Thoracic aorta endothelial cell (primary cell): ENCODE data around the gene ZNF573. TPM values are rescaled to one million over a fixed set of nuclear protein-coding genes. Genes with fewer than 3 reads are reported as not detected.

Experiments
- small RNA-seq: library from RNA; depleted of rRNA; stranded (forward); fragments of <200 nt; gene quantifications from one replicate; pipeline ENCODE3, GENCODE V24; 2012
- total RNA-seq: library from RNA; depleted of rRNA; stranded (reverse); fragments of >200 nt; gene quantifications from 2 replicates; pipeline ENCODE4 v1.2.3, GENCODE V29; 2012

The ZNF573 gene
- total RNA-seq = 6.2 and 9.7 TPM in 2 replicates

DNA sequence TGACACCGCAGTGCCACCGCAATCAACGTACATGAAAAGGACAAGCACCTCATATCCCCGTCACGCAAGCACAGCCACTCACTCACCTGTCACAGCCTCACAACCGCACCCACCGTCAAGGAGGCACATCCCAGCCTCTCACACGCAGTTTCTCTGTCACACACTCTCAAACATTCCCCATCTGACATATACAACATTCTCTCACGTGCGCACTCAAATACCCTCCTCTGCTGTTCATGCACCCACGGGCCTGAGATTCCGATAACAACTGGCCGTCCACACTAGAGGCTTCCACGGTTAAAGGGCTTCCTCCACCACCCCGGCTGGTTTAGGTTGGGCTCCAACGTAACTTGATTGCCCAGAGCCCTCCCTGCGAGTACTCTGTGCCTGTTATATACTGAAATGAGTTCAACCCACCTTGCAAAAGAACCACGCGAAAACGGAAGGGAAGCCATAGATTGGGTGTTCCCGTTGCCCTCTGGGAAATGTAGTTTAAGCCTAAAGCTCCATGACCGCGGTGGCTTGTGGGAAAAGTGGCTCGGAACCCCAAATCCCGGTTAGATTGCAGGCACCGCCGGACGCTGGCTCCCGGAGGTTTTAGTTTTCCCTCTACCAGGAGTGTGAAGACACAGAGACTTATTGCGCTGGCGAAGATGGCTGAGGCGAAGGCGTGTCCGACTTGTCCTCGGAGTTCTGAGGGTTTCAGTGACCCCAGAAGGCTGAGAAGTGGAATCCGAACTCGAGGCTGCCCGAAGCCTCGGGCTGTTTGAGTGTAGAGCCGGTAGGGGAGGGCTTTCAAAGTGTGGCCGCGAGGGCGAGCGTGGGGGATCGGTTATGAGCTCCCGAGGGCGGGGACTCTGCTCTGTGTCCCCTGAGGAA lies at the start of gene ZNF573:
Gene ZNF573, minus strand, starts transcription at position 460 of the 879 bp plus-strand sequence. CDS start 5,857 bp downstream, outside the sequence.

DNA sequence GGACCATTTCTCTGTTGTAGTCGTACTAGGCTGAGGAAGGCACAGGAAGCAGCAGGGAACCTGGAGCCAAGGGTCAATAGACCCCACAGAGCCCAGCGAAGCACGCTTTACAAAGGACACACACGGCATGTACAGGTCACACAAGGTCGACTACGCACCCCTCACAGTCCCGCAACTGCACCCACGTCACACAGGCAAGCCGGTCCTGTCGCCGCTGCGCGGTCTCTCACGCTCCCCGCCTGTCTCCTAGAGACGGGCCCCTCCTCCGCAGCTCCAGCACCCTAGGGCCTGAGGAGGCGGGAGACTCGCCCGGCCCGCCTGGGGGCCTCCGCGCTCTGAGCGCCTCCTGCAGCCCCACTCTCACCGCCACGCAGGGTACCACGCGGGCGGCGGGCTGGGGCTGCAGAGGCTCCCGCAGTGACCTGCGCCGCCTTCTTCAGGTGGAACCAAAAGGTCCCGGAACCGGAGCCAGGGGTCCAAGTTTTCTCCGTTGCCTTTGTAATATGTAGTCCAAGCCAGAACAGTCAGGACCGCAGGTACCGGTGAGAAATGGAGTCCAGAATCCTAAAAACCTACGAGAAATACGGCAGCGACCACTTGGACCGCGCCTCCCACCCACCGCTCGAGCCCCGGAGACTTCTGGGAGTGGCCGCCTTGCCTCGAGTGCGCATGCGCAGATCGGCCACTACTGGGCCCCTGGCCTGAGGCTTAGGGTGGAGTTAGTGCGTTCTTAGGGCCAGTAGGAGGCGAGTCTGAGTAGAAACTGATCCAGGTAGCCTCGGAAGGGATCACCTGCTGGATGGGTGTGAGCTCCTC lies 60.1 kb downstream of the ZNF573 start, which contains the start of gene ZNF607:
Gene ZNF607, minus strand, starts transcription at position 651 of the 816 bp plus-strand sequence. CDS start 8,143 bp downstream, outside the sequence.

Small RNA genes lying within 50 kb of the gene (small RNA-seq; reads per million reads assigned to genes)
- gene SELENOKP1 = not detected

Other genes with a start within 250 kb of the ZNF573 start
- gene ZNF571, start 184.8 kb downstream of the ZNF573 start, total RNA-seq = 1.2 and 2.4 TPM in 2 replicates
- gene ZNF540, start 184.7 kb downstream of the ZNF573 start, total RNA-seq = 0.14 and 0.40 TPM in 2 replicates
- 16.9 and 19.9 TPM in 2 replicates for gene ZFP30, start 124.1 kb downstream of the ZNF573 start, total RNA-seq
- 1.8 and 2.4 TPM in 2 replicates for gene ZNF607, start 59.8 kb downstream of the ZNF573 start, total RNA-seq
- not detected in 2 replicates for gene WDR87, start 127.0 kb upstream of the ZNF573 start, total RNA-seq
- gene SIPA1L3, start 127.6 kb upstream of the ZNF573 start, total RNA-seq = 36.5 and 45.6 TPM in 2 replicates